Upper lobe of right lung (tissue), 1 donor: ENCODE data around the gene FRG1. TPM values are rescaled to one million over a fixed set of nuclear protein-coding genes. Genes with fewer than 3 reads are reported as not detected.
"Not testable (repeated sequence)": the region's sequence is repeated elsewhere in the genome, so short reads cannot be mapped to it uniquely, and the experiment has no call there.

Experiments
- ATAC-seq: fragments of 200-7000 bp; cut with Tn5 transposase; one replicate; pipeline ENCODE4 v1.9.1; 2020; ENCODE audit warnings: mild to moderate bottlenecking, moderate library complexity
- DNase-seq: peaks from one replicate; pipeline ENCODE4 v3.0.0-alpha.2; 2020
- H3K27ac ChIP-seq: fragments of 200-600 bp; one replicate; pipeline ENCODE4 v1.8.0; 2022
- H3K27me3 ChIP-seq: fragments of 200-600 bp; one replicate; pipeline ENCODE4 v1.8.0; 2022; ENCODE audit warnings: mild to moderate bottlenecking
- H3K36me3 ChIP-seq: fragments of 200-600 bp; one replicate; pipeline ENCODE4 v1.8.0; 2022
- H3K4me1 ChIP-seq: fragments of 200-600 bp; one replicate; pipeline ENCODE4 v1.8.0; 2022
- H3K4me3 ChIP-seq: fragments of 200-600 bp; one replicate; pipeline ENCODE4 v1.8.0; 2022; ENCODE audit warnings: mild to moderate bottlenecking
- H3K9me3 ChIP-seq: fragments of 200-600 bp; one replicate; pipeline ENCODE4 v1.8.0; 2022
- CTCF ChIP-seq: fragments of 200-600 bp; IDR thresholded peaks from one replicate; pipeline ENCODE4 v1.8.0; 2022; ENCODE audit warnings: antibody characterized with exemption
- intact Hi-C: fragments of 100-400 bp; cut with DNase I; formaldehyde crosslinking; loops from one replicate; pipeline ENCODE4 v1.11.0; 2022
- total RNA-seq: library from RNA; stranded (reverse); fragmentation: NEBNext Ultra II Directional; extraction: Animal tissue kit (Norgen Biotek cat#: 25700); gene quantifications from one replicate; pipeline ENCODE4 v1.2.1, GENCODE V29; 2021
- donor health status: DM: no; HTN: yes; CAD: no; lungs with severe emphysema.

FRG1 gene
- total RNA-seq, 1 donor from 2014 or later: 38.2 TPM

GRCh38 chr4:189973646-189974045 is 33.0 kb downstream of the FRG1 start:
- H3K4me1 ChIP-seq: no peaks in the 10 kb centered on the region
- H3K4me3 ChIP-seq: no peak overlapping the region
- intact Hi-C loops: no loop called here
- no peak for TF ChIP-seq CTCF
- ATAC-seq (no peak), DNase-seq (no peak)
- no peaks in the 10 kb centered on the region for H3K36me3 ChIP-seq
- no peak overlapping the region for H3K27ac ChIP-seq
- no peaks in the 10 kb centered on the region for H3K27me3 ChIP-seq
- H3K9me3 ChIP-seq: no peaks in the 10 kb centered on the region

- H3K4me1 ChIP-seq: no peaks in the 10 kb centered on the region
- no peaks in the 10 kb centered on the region for H3K9me3 ChIP-seq
- TF ChIP-seq CTCF: peak; percentile 16
- ATAC-seq (no peak), DNase-seq (no peak)
- no peaks in the 10 kb centered on the region for H3K27me3 ChIP-seq
- no peaks in the 10 kb centered on the region for H3K36me3 ChIP-seq
- no peak overlapping the region for H3K4me3 ChIP-seq
- H3K27ac ChIP-seq: no peak overlapping the region
- intact Hi-C loops: no loop called here
These were observed 33.4 kb downstream of the FRG1 start for GRCh38 chr4:189974056-189974455.

- no peak for TF ChIP-seq CTCF
- Histone ChIP-seq H3K4me3 (no peak overlapping the region), H3K27me3 (no peaks in the 10 kb centered on the region), H3K36me3 (no peaks in the 10 kb centered on the region), H3K27ac (no peak overlapping the region), H3K4me1 (no peaks in the 10 kb centered on the region), H3K9me3 (no peaks in the 10 kb centered on the region)
- DNase-seq: no peak
- intact Hi-C loops: no loop called here
- no peak for ATAC-seq
These were observed 38.8 kb downstream of the FRG1 start for GRCh38 chr4:189979196-189980047.

- H3K36me3 ChIP-seq, H3K27me3 ChIP-seq, H3K9me3 ChIP-seq, intact Hi-C loops, ATAC-seq, DNase-seq, H3K4me3 ChIP-seq, H3K4me1 ChIP-seq, H3K27ac ChIP-seq: not testable (repeated sequence)
These were observed 39.6 kb downstream of the FRG1 start for GRCh38 chr4:189980292-189980691.

GRCh38 chr4:189981970-189982369 is 41.3 kb downstream of the FRG1 start:
- Histone ChIP-seq H3K4me1 (no peaks in the 10 kb centered on the region), H3K36me3 (no peaks in the 10 kb centered on the region), H3K4me3 (no peak overlapping the region), H3K27me3 (no peaks in the 10 kb centered on the region), H3K27ac (no peak overlapping the region), H3K9me3 (no peaks in the 10 kb centered on the region)
- no peak for DNase-seq
- no peak for ATAC-seq
- no peak for TF ChIP-seq CTCF
- intact Hi-C loops: no loop called here

GRCh38 chr4:189983916-189984526 is 43.3 kb downstream of the FRG1 start:
- DNase-seq, intact Hi-C loops, H3K4me1 ChIP-seq, H3K9me3 ChIP-seq, H3K27me3 ChIP-seq, ATAC-seq, H3K36me3 ChIP-seq, H3K27ac ChIP-seq, H3K4me3 ChIP-seq: not testable (repeated sequence)

- DNase-seq, intact Hi-C loops, H3K27ac ChIP-seq, H3K27me3 ChIP-seq, H3K4me3 ChIP-seq, H3K9me3 ChIP-seq, ATAC-seq, H3K36me3 ChIP-seq, H3K4me1 ChIP-seq: not testable (repeated sequence)
These were observed 44.0 kb downstream of the FRG1 start for GRCh38 chr4:189984661-189985060.

GRCh38 chr4:189985651-189986243 is 45.1 kb downstream of the FRG1 start:
- DNase-seq, ATAC-seq, intact Hi-C loops, H3K4me3 ChIP-seq, H3K27ac ChIP-seq, H3K27me3 ChIP-seq, H3K36me3 ChIP-seq, H3K4me1 ChIP-seq, H3K9me3 ChIP-seq: not testable (repeated sequence)
